HG02840 (cell line): ENCODE measurements around the gene HOXA3.

ENCODE experiments used
- ATAC-seq: cut with Tn5 transposase; IDR thresholded peaks from one replicate; pipeline ENCODE4 v1.9.1; 2021; ENCODE audit warnings: mild to moderate bottlenecking, moderate library complexity, moderate number of reproducible peaks; ENCODE audit not compliant: unreplicated experiment, low FRiP score

The HOXA3 gene

DNA sequence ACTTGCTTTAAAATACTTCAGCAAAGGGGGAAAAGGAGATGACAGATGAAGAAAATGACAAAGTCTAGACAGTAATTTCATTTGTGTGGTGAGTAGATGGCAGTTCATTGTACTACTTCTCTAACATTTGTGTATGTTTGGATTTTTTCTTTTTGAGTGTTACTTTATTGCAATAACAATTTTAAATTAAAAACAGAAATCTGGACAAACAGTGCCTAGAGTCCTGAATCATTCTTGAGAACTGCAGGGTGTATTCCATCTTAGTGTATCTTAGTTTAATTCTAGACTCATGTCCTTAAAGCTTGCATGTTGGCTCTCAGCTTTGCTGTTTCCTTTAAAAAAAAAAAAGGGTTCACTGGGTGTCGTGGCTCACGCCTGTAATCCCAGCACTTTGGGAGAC, 87.7 kb downstream of the HOXA3 start:
- no peak for ATAC-seq

- no peak for ATAC-seq
These were observed 88.2 kb downstream of the HOXA3 start for GRCh38 chr7:27064159-27064558.

DNA sequence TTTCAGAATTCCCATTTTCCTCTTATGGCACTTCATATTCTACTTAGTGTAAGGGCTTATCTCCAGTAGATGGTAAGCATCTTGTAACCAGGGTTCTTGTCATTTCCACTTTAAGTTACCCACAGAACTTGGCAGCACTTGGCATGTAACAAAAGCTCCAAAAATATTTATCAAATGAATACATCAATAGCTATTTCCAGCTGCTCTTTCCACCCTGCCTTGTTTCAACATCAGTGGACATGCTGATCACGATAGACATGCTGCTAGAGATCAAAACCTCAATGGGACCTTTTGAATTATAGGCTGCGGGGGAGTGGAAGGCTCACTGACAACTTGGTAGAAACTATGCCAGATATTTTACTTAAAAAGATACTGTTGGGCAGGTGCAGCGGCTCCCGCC, 89.4 kb downstream of the HOXA3 start:
- no peak for ATAC-seq
